CD4-positive, alpha-beta T cell treated with Interleukin-4 for 1 hour (primary cell): ENCODE measurements around the gene GBA3.
A peak's percentile ranks its signal among the peaks of the same experiment; 100 is the strongest.

Source experiments
- DNase-seq, 2 donors: peaks; one replicate each; pipeline ENCODE4 v3.0.0-alpha.2; 2020 to 2022

GBA3 gene

GRCh38 chr4:22703912-22704311 is 11.2 kb downstream of the GBA3 start:
- no peak for DNase-seq

GRCh38 chr4:22707390-22707789 is 14.7 kb downstream of the GBA3 start:
- no peak for DNase-seq

- DNase-seq, result no peak
Observed at GRCh38 chr4:22708961-22709360, 16.2 kb downstream of the GBA3 start.

- DNase-seq, result no peak
Observed at GRCh38 chr4:22712105-22712504, 19.4 kb downstream of the GBA3 start.

- no peak for DNase-seq
Observed at GRCh38 chr4:22712529-22712928, 19.8 kb downstream of the GBA3 start.

GRCh38 chr4:22713841-22714240 is 21.1 kb downstream of the GBA3 start:
- DNase-seq, result no peak

- no peak for DNase-seq
Observed at GRCh38 chr4:22719218-22719617, 26.5 kb downstream of the GBA3 start.

- no peak for DNase-seq
Observed at GRCh38 chr4:22720091-22720490, 27.4 kb downstream of the GBA3 start.

GRCh38 chr4:22721204-22721603 is 28.5 kb downstream of the GBA3 start:
- no peak for DNase-seq

GRCh38 chr4:22730021-22730420 is 37.3 kb downstream of the GBA3 start:
- no peak for DNase-seq

GRCh38 chr4:22733816-22734215 is 41.1 kb downstream of the GBA3 start:
- no peak for DNase-seq

- no peak for DNase-seq
Observed at GRCh38 chr4:22736912-22737311, 44.2 kb downstream of the GBA3 start.

GRCh38 chr4:22739968-22740367 is 47.2 kb downstream of the GBA3 start:
- DNase-seq, result no peak

GRCh38 chr4:22741744-22742143 is 49.0 kb downstream of the GBA3 start:
- no peak for DNase-seq

- no peak for DNase-seq
Observed at GRCh38 chr4:22743290-22743689, 50.6 kb downstream of the GBA3 start.

- no peak for DNase-seq
Observed at GRCh38 chr4:22744478-22745062, 51.8 kb downstream of the GBA3 start.

- no peak for DNase-seq
Observed at GRCh38 chr4:22745234-22745633, 52.5 kb downstream of the GBA3 start.

- DNase-seq, result no peak
Observed at GRCh38 chr4:22754116-22754515, 61.4 kb downstream of the GBA3 start.

- DNase-seq, result no peak
Observed at GRCh38 chr4:22762548-22762947, 69.8 kb downstream of the GBA3 start.

GRCh38 chr4:22764183-22764582 is 71.4 kb downstream of the GBA3 start:
- peak in 1 of 2 donors; percentile 0 for DNase-seq

- no peak for DNase-seq
Observed at GRCh38 chr4:22766068-22766467, 73.3 kb downstream of the GBA3 start.

- no peak for DNase-seq
Observed at GRCh38 chr4:22778547-22779163, 85.9 kb downstream of the GBA3 start.

- no peak for DNase-seq
Observed at GRCh38 chr4:22780317-22780716, 87.6 kb downstream of the GBA3 start.

- no peak for DNase-seq
Observed at GRCh38 chr4:22780797-22781196, 88.1 kb downstream of the GBA3 start.

- DNase-seq, result peak in 1 of 2 donors; percentile 17
Observed at GRCh38 chr4:22787753-22788375, 95.1 kb downstream of the GBA3 start.
